Gastroesophageal sphincter (tissue), 4 donors: ENCODE results near the gene BDNF. TPM values are rescaled to one million over a fixed set of nuclear protein-coding genes. Genes with fewer than 3 reads are reported as not detected.

Experiments used
- ATAC-seq: fragments of 150-250 bp; one replicate; pipeline ENCODE4 v1.9.1; 2016; ENCODE audit warnings: mild to moderate bottlenecking, moderate library complexity
- H3K27ac ChIP-seq, 4 donors: fragments of 200-600 bp; sonication (generic) in 3 of 4; 1 replicate in 3 of 4; 2 replicates in 1 of 4; pipeline ENCODE4 v1.5.1; 2016 to 2019
- H3K27me3 ChIP-seq: fragments of 200-600 bp; sonication (generic); one replicate; pipeline ENCODE4 v1.5.1; 2019
- H3K36me3 ChIP-seq, 2 donors: fragments of 200-600 bp; sonication (generic); one replicate each; pipeline ENCODE4 v1.5.1; 2019; ENCODE audit warnings: control low read depth in 1 of 2
- H3K4me1 ChIP-seq, 3 donors: fragments of 200-600 bp; sonication (generic); 1 replicate in 2 of 3; 2 replicates in 1 of 3; pipeline ENCODE4 v1.5.1; 2016 to 2019; ENCODE audit warnings: control low read depth in 2 of 3
- H3K4me3 ChIP-seq, 2 donors: fragments of 200-600 bp; sonication (generic); one replicate each; pipeline ENCODE4 v1.5.1; 2019; ENCODE audit warnings: mild to moderate bottlenecking in 1 of 2, moderate library complexity in 1 of 2
- H3K9me3 ChIP-seq, 3 donors: fragments of 200-600 bp; sonication (generic); one replicate each; pipeline ENCODE4 v1.5.1; 2017 to 2019; ENCODE audit warnings: control low read depth in 2 of 3
- EP300 ChIP-seq: sonication (generic); formaldehyde crosslinking; IDR thresholded peaks from one replicate; pipeline ENCODE4 v1.6.1; 2017; ENCODE audit warnings: antibody characterized with exemption, mild to moderate bottlenecking
- POLR2A ChIP-seq, 2 donors: fragments of 450-650 bp; IDR thresholded peaks; one replicate each; pipeline ENCODE4 v1.6.1; 2017; ENCODE audit warnings: antibody characterized with exemption in 2 of 2, mild to moderate bottlenecking in 2 of 2, moderate library complexity in 1 of 2
- POLR2AphosphoS5 ChIP-seq: sonication (generic); formaldehyde crosslinking; IDR thresholded peaks from one replicate; pipeline ENCODE4 v1.6.1; 2017; ENCODE audit warnings: antibody characterized with exemption
- WGBS, 2 donors: methylation state at CpG; one replicate each; pipeline ENCODE4 v1.1.5; 2018; ENCODE audit warnings: low coverage in 1 of 2; 5-methylcytosine and 5-hydroxymethylcytosine counted together
- total RNA-seq, 4 donors: library from RNA; depleted of rRNA; stranded (reverse); fragments of >200 nt; gene quantifications; one replicate each; pipeline ENCODE4 v1.1.0, GENCODE V29; 2016
- TF ChIP-seq, protein P1 (sequence below), 4 experiments: fragments of 200-600 bp in 2 of 4; fragments of 450-650 bp in 2 of 4; sonication (generic) in 1 of 4; IDR thresholded peaks; one replicate each; pipeline ENCODE4 v1.5.1; 2017 to 2019; ENCODE audit warnings: antibody characterized with exemption in 4 of 4, mild to moderate bottlenecking in 2 of 4, moderate library complexity in 2 of 4

BDNF gene
- total RNA-seq, 4 donors from 2014 or later: 0.31 to 0.62 (median 0.37) TPM; not detected in 1

DNA sequence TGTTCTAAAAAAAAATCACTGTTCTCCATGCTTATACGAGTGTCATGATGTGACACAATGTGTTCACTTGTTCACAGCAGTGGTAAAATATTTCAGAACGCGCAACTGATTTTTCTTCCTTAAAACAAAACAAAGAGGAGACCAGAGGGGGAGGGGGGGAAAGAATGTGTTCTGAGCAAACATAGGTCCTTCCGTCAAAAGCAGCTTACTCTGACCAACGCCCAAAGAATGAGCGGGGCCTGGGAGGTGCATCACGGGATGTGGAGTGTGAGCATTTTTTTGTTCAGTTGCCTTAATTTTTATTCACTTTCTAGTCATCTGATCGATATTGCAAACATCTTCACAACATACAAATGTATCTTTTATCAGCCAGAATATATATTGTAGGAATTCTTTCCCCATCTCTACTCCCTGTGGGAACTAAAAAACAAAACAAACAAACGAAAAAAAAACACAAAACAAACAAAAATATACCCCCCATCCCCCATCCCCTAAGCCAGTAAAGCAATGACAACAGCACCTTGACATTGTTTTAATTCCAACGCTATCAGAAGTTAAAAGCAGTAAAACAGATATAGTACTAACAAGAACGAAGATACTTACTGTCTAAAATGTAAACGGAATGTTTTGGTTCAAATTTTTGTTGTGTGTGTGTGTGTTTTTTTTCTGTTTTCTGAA is 43.3 kb downstream of the BDNF start:
- Histone ChIP-seq H3K27ac (no peak overlapping the region), H3K4me3 (no peak overlapping the region), H3K27me3 (no peaks in the 10 kb centered on the region), H3K36me3 (peaks cover 0 to 30% of the 10 kb centered on the region in 2 donors), H3K4me1 (no peaks in the 10 kb centered on the region), H3K9me3 (no peaks in the 10 kb centered on the region)
- WGBS, 2 donors: 75 to 87% methylated on average over 10 to 12 of the region's 12 CpGs
- no peak for ATAC-seq
- TF ChIP-seq POLR2AphosphoS5: no peak
- TF ChIP-seq, protein P1, sequence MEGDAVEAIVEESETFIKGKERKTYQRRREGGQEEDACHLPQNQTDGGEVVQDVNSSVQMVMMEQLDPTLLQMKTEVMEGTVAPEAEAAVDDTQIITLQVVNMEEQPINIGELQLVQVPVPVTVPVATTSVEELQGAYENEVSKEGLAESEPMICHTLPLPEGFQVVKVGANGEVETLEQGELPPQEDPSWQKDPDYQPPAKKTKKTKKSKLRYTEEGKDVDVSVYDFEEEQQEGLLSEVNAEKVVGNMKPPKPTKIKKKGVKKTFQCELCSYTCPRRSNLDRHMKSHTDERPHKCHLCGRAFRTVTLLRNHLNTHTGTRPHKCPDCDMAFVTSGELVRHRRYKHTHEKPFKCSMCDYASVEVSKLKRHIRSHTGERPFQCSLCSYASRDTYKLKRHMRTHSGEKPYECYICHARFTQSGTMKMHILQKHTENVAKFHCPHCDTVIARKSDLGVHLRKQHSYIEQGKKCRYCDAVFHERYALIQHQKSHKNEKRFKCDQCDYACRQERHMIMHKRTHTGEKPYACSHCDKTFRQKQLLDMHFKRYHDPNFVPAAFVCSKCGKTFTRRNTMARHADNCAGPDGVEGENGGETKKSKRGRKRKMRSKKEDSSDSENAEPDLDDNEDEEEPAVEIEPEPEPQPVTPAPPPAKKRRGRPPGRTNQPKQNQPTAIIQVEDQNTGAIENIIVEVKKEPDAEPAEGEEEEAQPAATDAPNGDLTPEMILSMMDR (IDR thresholded peaks at IDR 0.05): no peak
- no peak for TF ChIP-seq EP300
- no peak for TF ChIP-seq POLR2A (IDR thresholded peaks at IDR 0.05)

DNA sequence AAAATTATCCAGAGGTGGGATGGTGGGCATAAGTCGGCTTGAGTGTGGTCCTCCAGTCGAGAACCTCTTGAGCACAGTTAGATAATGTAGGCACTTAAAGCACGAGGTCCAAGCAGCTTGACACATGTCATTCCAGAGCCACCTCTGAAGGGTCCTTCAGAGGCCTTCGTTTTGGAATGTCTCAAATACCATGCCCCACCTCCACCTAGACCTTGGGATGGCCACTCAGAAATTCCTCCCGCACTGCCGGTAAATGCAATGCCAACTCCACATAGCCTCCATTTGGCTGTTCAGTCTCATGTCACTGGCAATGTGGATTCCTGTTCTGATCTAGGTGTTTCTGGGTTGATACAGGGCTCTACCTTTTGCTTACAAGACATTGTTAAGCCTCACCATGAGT is 43.9 kb downstream of the BDNF start:
- no peaks in the 10 kb centered on the region for H3K4me1 ChIP-seq
- H3K36me3 ChIP-seq: peaks cover 0 to 24% of the 10 kb centered on the region in 2 donors
- no peak for ATAC-seq
- no peak overlapping the region for H3K27ac ChIP-seq
- no peak for TF ChIP-seq EP300
- no peak overlapping the region for H3K4me3 ChIP-seq
- H3K9me3 ChIP-seq: no peaks in the 10 kb centered on the region
- WGBS, 2 donors: 93 to 100% methylated on average over 2 to 3 of the region's 6 CpGs
- H3K27me3 ChIP-seq: no peaks in the 10 kb centered on the region

DNA sequence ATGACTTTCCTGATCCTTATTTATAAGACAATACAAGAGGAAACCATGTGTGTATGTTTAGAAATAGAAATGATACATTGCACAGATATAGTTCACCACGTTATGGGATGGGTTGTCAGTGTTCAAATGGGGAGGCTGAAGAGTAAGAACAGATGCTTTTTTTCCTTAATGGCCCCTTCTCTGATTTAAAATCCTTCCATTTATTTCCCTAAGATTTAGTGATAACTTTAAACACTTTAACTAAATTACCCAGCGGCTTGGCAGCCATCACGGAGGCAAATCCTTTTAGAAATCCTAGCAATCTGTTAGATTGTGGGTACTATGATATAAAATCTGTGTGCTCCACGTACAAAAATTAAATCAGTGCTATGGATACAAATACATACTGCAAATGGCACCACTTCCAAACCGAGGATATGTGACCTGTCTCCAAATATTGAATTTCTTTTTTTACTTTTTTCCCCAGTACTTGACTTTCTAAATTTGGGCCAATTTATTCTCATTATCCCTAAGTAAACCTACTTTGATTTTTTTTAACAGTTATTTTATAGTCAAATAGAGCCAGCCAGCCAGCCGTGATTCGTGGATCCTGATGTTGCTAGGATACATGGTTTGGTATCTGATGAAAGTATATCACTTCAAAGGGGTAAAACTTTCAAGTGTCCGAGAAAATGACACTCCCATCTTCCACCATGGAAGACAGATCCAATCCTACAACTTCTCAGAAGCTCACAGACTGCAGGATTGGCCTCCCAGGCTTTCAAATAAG is 46.1 kb downstream of the BDNF start:
- no peak for ATAC-seq
- no peak overlapping the region for H3K4me3 ChIP-seq
- 62 to 63% methylated on average over 5 to 8 of the region's 8 CpGs for WGBS, 2 donors

DNA sequence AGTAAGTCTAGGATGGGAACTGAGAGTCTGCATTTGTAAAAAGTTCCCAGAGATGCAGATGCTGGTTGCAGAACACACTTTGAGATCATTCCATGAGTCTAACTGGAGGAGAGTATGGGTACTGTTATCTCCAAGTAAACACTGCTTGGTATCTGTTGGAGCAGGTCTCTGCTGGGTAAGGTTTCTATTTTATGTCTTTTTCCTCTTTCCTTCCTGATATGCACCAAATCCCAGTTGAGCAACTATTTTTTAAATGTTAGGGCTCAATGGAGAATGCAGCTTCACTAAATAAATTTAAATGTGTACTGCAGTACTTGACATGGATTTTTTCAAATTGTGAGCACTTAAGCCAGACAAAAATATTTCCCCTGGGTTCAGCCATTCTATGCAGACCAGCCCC is 48.5 kb downstream of the BDNF start:
- Histone ChIP-seq H3K4me3 (no peak overlapping the region), H3K4me1 (no peaks in the 10 kb centered on the region), H3K27me3 (no peaks in the 10 kb centered on the region), H3K27ac (no peak overlapping the region), H3K36me3 (no peaks in the 10 kb centered on the region), H3K9me3 (no peaks in the 10 kb centered on the region)
- no peak for ATAC-seq
- no peak for TF ChIP-seq EP300
- TF ChIP-seq POLR2A (IDR thresholded peaks at IDR 0.05): no peak
- TF ChIP-seq, protein P1 (IDR thresholded peaks at IDR 0.05): no peak
- no peak for TF ChIP-seq POLR2AphosphoS5

More for the DNA sequence above, 46.1 kb downstream of the BDNF start:
- no peaks in the 10 kb centered on the region for H3K27me3 ChIP-seq
- peaks cover 0 to 11% of the 10 kb centered on the region in 2 donors for H3K36me3 ChIP-seq
- no peak for TF ChIP-seq POLR2A (IDR thresholded peaks at IDR 0.05)
- TF ChIP-seq EP300: no peak
- TF ChIP-seq, protein P1 (IDR thresholded peaks at IDR 0.05): no peak
- TF ChIP-seq POLR2AphosphoS5: no peak
- no peak overlapping the region for H3K27ac ChIP-seq
- no peaks in the 10 kb centered on the region for H3K9me3 ChIP-seq
- H3K4me1 ChIP-seq: no peaks in the 10 kb centered on the region

DNA sequence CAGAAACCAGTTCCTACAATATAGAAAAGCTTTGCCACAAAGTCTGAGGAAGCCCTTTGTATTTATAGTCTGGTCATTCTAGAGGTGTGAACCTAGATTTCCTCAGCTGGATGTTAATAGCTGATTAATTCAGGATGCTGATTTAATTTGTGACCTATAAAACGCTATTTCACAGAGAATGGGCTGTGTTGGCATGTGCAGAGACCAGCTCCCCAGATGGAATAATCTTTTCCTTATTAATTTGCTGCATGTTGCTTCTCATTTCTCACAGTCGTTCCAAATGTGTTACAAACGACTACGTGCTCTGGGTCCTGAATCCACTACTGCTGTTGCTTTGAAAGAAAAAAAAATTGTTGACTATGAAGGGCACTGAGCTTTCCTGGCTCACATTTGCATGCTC is 49.3 kb downstream of the BDNF start:
- Histone ChIP-seq H3K4me3 (no peak overlapping the region), H3K27ac (no peak overlapping the region), H3K9me3 (no peaks in the 10 kb centered on the region), H3K36me3 (no peaks in the 10 kb centered on the region), H3K27me3 (no peaks in the 10 kb centered on the region), H3K4me1 (no peaks in the 10 kb centered on the region)
- TF ChIP-seq, protein P1 (IDR thresholded peaks at IDR 0.05): no peak
- TF ChIP-seq POLR2AphosphoS5: no peak
- TF ChIP-seq POLR2A (IDR thresholded peaks at IDR 0.05): no peak
- no peak for TF ChIP-seq EP300
- ATAC-seq: no peak
- 59 to 61% methylated on average over 4 of the region's 4 CpGs for WGBS, 2 donors
